ES-I3 (cell line): Measurements from ENCODE around the gene DIP2C.
"Not testable (repeated sequence)": the region's sequence is repeated elsewhere in the genome, so short reads cannot be mapped to it uniquely, and the experiment has no call there.

ENCODE experiments used
- H3K36me3 ChIP-seq: 2 replicates; pipeline ENCODE4 v1.6.1; 2013; ENCODE audit warnings: mild to moderate bottlenecking, low read length, control low read depth, moderate library complexity; ENCODE audit not compliant: insufficient read depth
- H3K4me1 ChIP-seq: 2 replicates; pipeline ENCODE4 v1.6.1; 2013; ENCODE audit warnings: mild to moderate bottlenecking, control low read depth, low read length; ENCODE audit not compliant: insufficient read depth
- H3K9ac ChIP-seq: 2 replicates; pipeline ENCODE4 v1.6.1; 2013; ENCODE audit warnings: low read depth, mild to moderate bottlenecking, low read length, moderate library complexity
- H3K9me3 ChIP-seq: 2 replicates; pipeline ENCODE4 v1.6.1; 2013; ENCODE audit warnings: mild to moderate bottlenecking, low read length, moderate library complexity; ENCODE audit not compliant: control insufficient read depth, insufficient read depth

Gene DIP2C

GRCh38 chr10:597976-598375 lies 91.5 kb downstream of the DIP2C start:
- H3K9ac ChIP-seq, result no peak overlapping the region
- no peaks in the 10 kb centered on the region for H3K9me3 ChIP-seq
- peaks cover 19% of the 10 kb centered on the region; the same call in 1 of the 2 replicates for H3K4me1 ChIP-seq
- no peaks in the 10 kb centered on the region for H3K36me3 ChIP-seq

- Histone ChIP-seq H3K9me3 (no peaks in the 10 kb centered on the region), H3K9ac (no peak overlapping the region), H3K4me1 (peaks cover 23% of the 10 kb centered on the region), H3K36me3 (no peaks in the 10 kb centered on the region)
Observed at GRCh38 chr10:596725-597345, 92.6 kb downstream of the DIP2C start.

GRCh38 chr10:596131-596530 lies 93.3 kb downstream of the DIP2C start:
- peaks cover 23% of the 10 kb centered on the region for H3K4me1 ChIP-seq

GRCh38 chr10:595473-595872 lies 94.0 kb downstream of the DIP2C start:
- no peak overlapping the region for H3K9ac ChIP-seq
- peaks cover 23% of the 10 kb centered on the region for H3K4me1 ChIP-seq
- H3K9me3 ChIP-seq, result no peaks in the 10 kb centered on the region
- no peaks in the 10 kb centered on the region for H3K36me3 ChIP-seq

More at GRCh38 chr10:596131-596530, 93.3 kb downstream of the DIP2C start:
- not testable (repeated sequence) for H3K36me3 ChIP-seq, H3K9ac ChIP-seq, H3K9me3 ChIP-seq

- H3K9ac ChIP-seq, result no peak overlapping the region
- H3K9me3 ChIP-seq, result no peaks in the 10 kb centered on the region
- H3K36me3 ChIP-seq, result no peaks in the 10 kb centered on the region
- peaks cover 22% of the 10 kb centered on the region for H3K4me1 ChIP-seq
Observed at GRCh38 chr10:594584-595270, 94.7 kb downstream of the DIP2C start.

GRCh38 chr10:593901-594457 lies 95.5 kb downstream of the DIP2C start:
- Histone ChIP-seq H3K9ac (no peak overlapping the region), H3K9me3 (no peaks in the 10 kb centered on the region), H3K4me1 (peaks cover 14% of the 10 kb centered on the region), H3K36me3 (no peaks in the 10 kb centered on the region)

- no peaks in the 10 kb centered on the region for H3K36me3 ChIP-seq
- no peak overlapping the region for H3K9ac ChIP-seq
- peaks cover 9% of the 10 kb centered on the region for H3K4me1 ChIP-seq
- H3K9me3 ChIP-seq, result no peaks in the 10 kb centered on the region
Observed at GRCh38 chr10:593421-593820, 96.0 kb downstream of the DIP2C start.

GRCh38 chr10:593016-593415 lies 96.5 kb downstream of the DIP2C start:
- Histone ChIP-seq H3K36me3 (no peaks in the 10 kb centered on the region), H3K9me3 (no peaks in the 10 kb centered on the region), H3K4me1 (peaks cover 5% of the 10 kb centered on the region), H3K9ac (no peak overlapping the region)

- Histone ChIP-seq H3K4me1 (peaks cover 4% of the 10 kb centered on the region; the same call in 1 of the 2 replicates), H3K9ac (no peak overlapping the region), H3K36me3 (no peaks in the 10 kb centered on the region), H3K9me3 (no peaks in the 10 kb centered on the region)
Observed at GRCh38 chr10:591646-592045, 97.8 kb downstream of the DIP2C start.

- no peaks in the 10 kb centered on the region for H3K36me3 ChIP-seq
- no peaks in the 10 kb centered on the region for H3K9me3 ChIP-seq
- no peak overlapping the region for H3K9ac ChIP-seq
- H3K4me1 ChIP-seq, result peaks cover 4% of the 10 kb centered on the region; the same call in 1 of the 2 replicates
Observed at GRCh38 chr10:590721-591120, 98.7 kb downstream of the DIP2C start.

GRCh38 chr10:589961-590680 lies 99.3 kb downstream of the DIP2C start:
- Histone ChIP-seq H3K9ac (no peak overlapping the region), H3K36me3 (no peaks in the 10 kb centered on the region), H3K9me3 (no peaks in the 10 kb centered on the region), H3K4me1 (peaks cover 4% of the 10 kb centered on the region; the same call in 1 of the 2 replicates)

GRCh38 chr10:588246-589165 lies 101.0 kb downstream of the DIP2C start:
- Histone ChIP-seq H3K9ac (no peak overlapping the region), H3K9me3 (no peaks in the 10 kb centered on the region), H3K4me1 (peaks cover 4% of the 10 kb centered on the region; the same call in 1 of the 2 replicates), H3K36me3 (no peaks in the 10 kb centered on the region)

- Histone ChIP-seq H3K4me1 (no peaks in the 10 kb centered on the region), H3K9ac (no peak overlapping the region), H3K9me3 (no peaks in the 10 kb centered on the region), H3K36me3 (no peaks in the 10 kb centered on the region)
Observed at GRCh38 chr10:586716-587115, 102.8 kb downstream of the DIP2C start.

GRCh38 chr10:586151-586550 lies 103.3 kb downstream of the DIP2C start:
- Histone ChIP-seq H3K4me1 (no peaks in the 10 kb centered on the region), H3K36me3 (no peaks in the 10 kb centered on the region), H3K9me3 (no peaks in the 10 kb centered on the region), H3K9ac (no peak overlapping the region)
